Keratinocyte (primary cell): Measurements from ENCODE around the gene FGB.

Experiments
- EZH2 ChIP-seq: IDR thresholded peaks from one replicate; pipeline ENCODE4 v1.6.1; 2012; ENCODE audit warnings: inconsistent platforms, mild to moderate bottlenecking, low read length, moderate library complexity
- TF ChIP-seq, protein P1 (sequence below), 3 experiments: IDR thresholded peaks in 1 of 3; conservative IDR thresholded peaks in 1 of 3; optimal IDR thresholded peaks in 1 of 3; 2 replicates in 2 of 3; 3 replicates in 1 of 3; pipeline versions ENCODE3 to v1.5.1; 2011; ENCODE audit warnings: low read length in 3 of 3, mild to moderate bottlenecking in 3 of 3, moderate library complexity in 2 of 3, control low read depth in 1 of 3, inconsistent platforms in 1 of 3; ENCODE audit not compliant: insufficient read depth in 2 of 3; ENCODE audit errors: extremely low read depth in 1 of 3

DNA sequence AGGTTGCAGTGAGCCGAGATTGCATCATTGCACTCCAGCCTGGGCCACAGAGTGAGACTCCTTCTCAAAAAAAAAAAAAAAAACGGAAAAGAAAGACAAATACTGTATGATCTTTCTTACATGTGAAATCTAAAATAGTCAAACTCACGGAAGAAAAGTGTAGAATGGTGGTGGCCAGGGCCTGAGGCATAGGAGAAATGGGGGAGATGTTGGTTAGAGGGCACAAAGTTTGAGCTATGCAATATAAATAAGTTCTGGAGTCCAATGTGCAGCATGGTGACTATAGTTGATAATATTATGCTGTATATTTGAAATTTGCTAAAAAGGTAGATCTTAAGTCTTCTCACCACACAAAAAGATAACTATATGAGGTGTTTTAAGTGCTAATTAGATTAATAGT is 29.1 kb downstream of the FGB start:
- TF ChIP-seq, protein P1, sequence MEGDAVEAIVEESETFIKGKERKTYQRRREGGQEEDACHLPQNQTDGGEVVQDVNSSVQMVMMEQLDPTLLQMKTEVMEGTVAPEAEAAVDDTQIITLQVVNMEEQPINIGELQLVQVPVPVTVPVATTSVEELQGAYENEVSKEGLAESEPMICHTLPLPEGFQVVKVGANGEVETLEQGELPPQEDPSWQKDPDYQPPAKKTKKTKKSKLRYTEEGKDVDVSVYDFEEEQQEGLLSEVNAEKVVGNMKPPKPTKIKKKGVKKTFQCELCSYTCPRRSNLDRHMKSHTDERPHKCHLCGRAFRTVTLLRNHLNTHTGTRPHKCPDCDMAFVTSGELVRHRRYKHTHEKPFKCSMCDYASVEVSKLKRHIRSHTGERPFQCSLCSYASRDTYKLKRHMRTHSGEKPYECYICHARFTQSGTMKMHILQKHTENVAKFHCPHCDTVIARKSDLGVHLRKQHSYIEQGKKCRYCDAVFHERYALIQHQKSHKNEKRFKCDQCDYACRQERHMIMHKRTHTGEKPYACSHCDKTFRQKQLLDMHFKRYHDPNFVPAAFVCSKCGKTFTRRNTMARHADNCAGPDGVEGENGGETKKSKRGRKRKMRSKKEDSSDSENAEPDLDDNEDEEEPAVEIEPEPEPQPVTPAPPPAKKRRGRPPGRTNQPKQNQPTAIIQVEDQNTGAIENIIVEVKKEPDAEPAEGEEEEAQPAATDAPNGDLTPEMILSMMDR (optimal IDR thresholded peaks at IDR 0.05 in 1 of 3, IDR thresholded peaks at IDR 0.05 in 1 of 3, conservative IDR thresholded peaks at IDR 0.05 in 1 of 3; ENCODE audit: extremely low read depth in 1 of 3, insufficient read depth in 2 of 3, low read length in 3 of 3) = no peak
- TF ChIP-seq EZH2 = no peak
